22Rv1 (cell line): Measurements from ENCODE around the gene LRRC37B.
"Not testable (repeated sequence)": the region's sequence is repeated elsewhere in the genome, so short reads cannot be mapped to it uniquely, and the experiment has no call there.

Source experiments
- CTCF ChIP-seq: fragments of 450-650 bp; IDR thresholded peaks from 2 replicates; pipeline ENCODE4 v1.5.1; 2017; ENCODE audit warnings: mild to moderate bottlenecking
- ZFX ChIP-seq: fragments of 450-650 bp; IDR thresholded peaks from 2 replicates; pipeline ENCODE4 v1.6.1; 2017; ENCODE audit warnings: antibody characterized with exemption, borderline replicate concordance

GRCh38 chr17:31975391-31975790 lies 31.8 kb upstream of the LRRC37B start:
- not testable (repeated sequence) for TF ChIP-seq CTCF, ZFX
